ENCODE results near the gene FGF1. TPM values are rescaled to one million over a fixed set of nuclear protein-coding genes. Genes with fewer than 3 reads are reported as not detected.

The FGF1 gene
- total and polyA plus RNA-seq, 2 of the 4 experiments (the other 2 are of a cell fraction) = 7.6 to 7.7 TPM

- TF ChIP-seq USF2 (IDR thresholded peaks at IDR 0.05; ENCODE audit: low read depth, low read length) = no peak
- no peak for TF ChIP-seq MXI1 (IDR thresholded peaks at IDR 0.05; ENCODE audit: borderline replicate concordance, low read depth, low read length)
- TF ChIP-seq SMC3 (IDR thresholded peaks at IDR 0.05; ENCODE audit: low read depth, low read length) = no peak
- TF ChIP-seq FOS (IDR thresholded peaks at IDR 0.05; ENCODE audit: low read depth, low read length) = no peak
- no peak for TF ChIP-seq MAZ (IDR thresholded peaks at IDR 0.05; ENCODE audit: borderline replicate concordance, low read depth, low read length)
- TF ChIP-seq MAFK (IDR thresholded peaks at IDR 0.05; ENCODE audit: low read depth, low read length) = no peak
- TF ChIP-seq CHD1 (IDR thresholded peaks at IDR 0.05; ENCODE audit: low read depth, low read length) = no peak
- TF ChIP-seq RAD21 (IDR thresholded peaks at IDR 0.05; ENCODE audit: low read length) = no peak
- TF ChIP-seq ELK1 (IDR thresholded peaks at IDR 0.05; ENCODE audit: borderline replicate concordance, low read depth, low read length) = no peak
- TF ChIP-seq CTCF (conservative IDR thresholded peaks at IDR 0.05; ENCODE audit: low read depth, low read length) = no peak
- POLR2A ChIA-PET (ENCODE audit: unreplicated experiment) = no interaction called here
- H2AK5ac ChIP-seq (ENCODE audit: low read depth, low read length) = no peak overlapping the region; the same call in 1 of the 2 replicates
- no peak for ATAC-seq (ENCODE audit: low read depth)
- in situ Hi-C loops (cut with MboI; ENCODE audit: low sequenced_read_pairs) = no loop called here
- no peaks in the 10 kb centered on the region for H3K9me3 ChIP-seq (ENCODE audit: control insufficient read depth, insufficient read depth, low read length)
- H2BK15ac ChIP-seq (ENCODE audit: low read depth, low read length) = no peak overlapping the region
- H3K27ac ChIP-seq (ENCODE audit: insufficient read depth, low read length) = no peak overlapping the region
- H2AK9ac ChIP-seq (replicated peaks; ENCODE audit: low read depth, low read length, poor library complexity) = no peak overlapping the region
- no peaks in the 10 kb centered on the region for H4K20me1 ChIP-seq (ENCODE audit: insufficient read depth, low read length)
- H3K4me2 ChIP-seq (ENCODE audit: low read depth, low read length) = no peak overlapping the region
- H4K91ac ChIP-seq (ENCODE audit: insufficient read depth, low read depth, low read length) = no peak overlapping the region
- H3K18ac ChIP-seq (ENCODE audit: low read depth, low read length) = no peak overlapping the region
- no peak overlapping the region for H3K9ac ChIP-seq (ENCODE audit: low read depth, low read length)
- H2BK20ac ChIP-seq (ENCODE audit: low read depth, low read length) = no peak overlapping the region
- H3K9me1 ChIP-seq (ENCODE audit: insufficient read depth, low read length) = peaks cover 8% of the 10 kb centered on the region
- H3K27me3 ChIP-seq (ENCODE audit: control insufficient read depth, insufficient read depth, low read length) = no peaks in the 10 kb centered on the region
- BruUV-seq (replicated peaks) = no TSS peak
- H3K14ac ChIP-seq (replicated peaks; ENCODE audit: low read depth, low read length) = no peak overlapping the region
- no peak overlapping the region for H2BK120ac ChIP-seq (ENCODE audit: low read depth, low read length)
- WGBS, 2 experiments (ENCODE audit: extremely low coverage in 2 of 2, insufficient read length in 1 of 2) = no CpG with 5 or more reads among the region's 11 CpGs
- peak overlapping the region; percentile 14 for H2BK5ac ChIP-seq (ENCODE audit: low read depth, low read length, poor library complexity, severe bottlenecking)
- intact Hi-C loops (cut with micrococcal nuclease) = loop anchor here (2.0 kb wide), 1 partner anchor 25 kb away; no protein-coding TSS in a partner anchor
- dilution Hi-C loops (cut with HindIII; ENCODE audit: low sequenced_read_pairs, unreplicated experiment) = no loop called here
- no peak overlapping the region for H3K56ac ChIP-seq (ENCODE audit: extremely low read depth, insufficient read depth, low read length)
- CTCF ChIA-PET = interaction anchor here (0.6 kb wide), 1 partner anchor 659 kb away, joined by 3 read pairs; no protein-coding TSS in a partner anchor
- H3K4me3 ChIP-seq (ENCODE audit: insufficient read depth, low read depth, low read length) = no peak overlapping the region
- no peak overlapping the region for H4K8ac ChIP-seq (ENCODE audit: low read depth in 2 of 2, low read length in 2 of 2)
- no peaks in the 10 kb centered on the region for H3K36me3 ChIP-seq (ENCODE audit: control insufficient read depth, insufficient read depth, low read length)
- no peak overlapping the region for H2AFZ ChIP-seq (replicated peaks; ENCODE audit: low read length, poor library complexity)
- H3K79me1 ChIP-seq (ENCODE audit: low read depth in 1 of 2, low read length in 2 of 2) = peaks cover 8 to 36% of the 10 kb centered on the region in 2 experiments
- peak overlapping the region; percentile 55; the same call in 1 of the 2 replicates for H3K4ac ChIP-seq (ENCODE audit: low read depth, low read length)
- DNase-seq = no peak
- no peak overlapping the region for H3K23ac ChIP-seq (ENCODE audit: low read depth, low read length)
- no peak overlapping the region for H4K5ac ChIP-seq (ENCODE audit: low read depth, low read length)
- H3K4me1 ChIP-seq (ENCODE audit: control insufficient read depth, insufficient read depth, low read length) = peaks cover 16% of the 10 kb centered on the region
Observed at GRCh38 chr5:142619815-142620214, 66.1 kb downstream of the FGF1 start.
